Natural killer cell (primary cell): ENCODE data around the gene PTPN6. TPM values are rescaled to one million over a fixed set of nuclear protein-coding genes. Genes with fewer than 3 reads are reported as not detected.

Source experiments
- ATAC-seq, 3 donors: fragments of 150-1000 bp in 2 of 3; fragments of 200-7000 bp in 1 of 3; cut with Tn5 transposase; 1 replicate in 1 of 3; 2 replicates in 2 of 3; pipeline ENCODE4 v1.10.0; 2021; ENCODE audit warnings: mild to moderate bottlenecking in 2 of 3, moderate library complexity in 2 of 3
- DNase-seq, 2 donors: peaks; one replicate each; pipeline versions ENCODE4 v3.0.0 to v3.0.0-alpha.2; 2013 to 2021; ENCODE audit warnings: mixed read lengths in 1 of 2
- H3K27ac ChIP-seq: one replicate; pipeline ENCODE4 v1.5.1; 2013; ENCODE audit warnings: mild to moderate bottlenecking, low read length
- H3K27me3 ChIP-seq: one replicate; pipeline ENCODE4 v1.6.1; 2013; ENCODE audit warnings: low read length; ENCODE audit not compliant: control insufficient read depth, insufficient read depth
- H3K36me3 ChIP-seq: one replicate; pipeline ENCODE4 v1.6.1; 2013; ENCODE audit warnings: low read length; ENCODE audit not compliant: control insufficient read depth, insufficient read depth
- H3K4me1 ChIP-seq: one replicate; pipeline ENCODE4 v1.6.1; 2013; ENCODE audit warnings: low read length; ENCODE audit not compliant: control insufficient read depth, insufficient read depth
- H3K4me3 ChIP-seq: one replicate; pipeline ENCODE4 v1.5.1; 2013; ENCODE audit warnings: low read length
- H3K9me3 ChIP-seq: one replicate; pipeline ENCODE4 v1.6.1; 2013; ENCODE audit warnings: low read length; ENCODE audit not compliant: control insufficient read depth, insufficient read depth
- H3K27ac Mint-ChIP-seq, 2 donors: one replicate each; pipeline ENCODE4 v1.8.0; 2022; ENCODE audit warnings: mild to moderate bottlenecking in 2 of 2, mixed read lengths in 2 of 2, moderate library complexity in 1 of 2
- H3K27me3 Mint-ChIP-seq, 2 donors: one replicate each; pipeline ENCODE4 v1.8.0; 2022; ENCODE audit warnings: low read depth in 2 of 2, mixed read lengths in 2 of 2
- H3K36me3 Mint-ChIP-seq: one replicate; pipeline ENCODE4 v1.8.0; 2022; ENCODE audit warnings: mixed read lengths
- H3K4me1 Mint-ChIP-seq, 2 donors: one replicate each; pipeline ENCODE4 v1.8.0; 2022; ENCODE audit warnings: mixed read lengths in 2 of 2
- H3K4me3 Mint-ChIP-seq: one replicate; pipeline ENCODE4 v1.8.0; 2022; ENCODE audit warnings: mild to moderate bottlenecking, moderate library complexity, mixed read lengths
- H3K9me3 Mint-ChIP-seq, 2 donors: one replicate each; pipeline ENCODE4 v1.8.0; 2022; ENCODE audit warnings: mixed read lengths in 2 of 2
- WGBS: methylation state at CpG from one replicate; pipeline ENCODE4 v1.1.7; 2013; ENCODE audit warnings: missing lambda C conversion rate; ENCODE audit not compliant: insufficient coverage; 5-methylcytosine and 5-hydroxymethylcytosine counted together
- intact Hi-C: fragments of 100-400 bp; cut with micrococcal nuclease; formaldehyde crosslinking; loops from one replicate; pipeline ENCODE4 v1.14.2; 2022
- total RNA-seq, 4 donors: library from RNA; stranded (reverse); fragments of 120-200 nt in 1 of 4; gene quantifications; one replicate each; pipeline versions ENCODE4 v1.2.3 to v1.2.4, GENCODE V29; 2013 to 2022
- TF ChIP-seq, protein P1 (sequence below): fragments of 200-600 bp; IDR thresholded peaks from one replicate; pipeline ENCODE4 v1.8.0; 2022; ENCODE audit warnings: antibody characterized with exemption

The PTPN6 gene
- total RNA-seq, 3 donors from 2014 or later (not counting 1 experiment from before 2014, with no cell fraction given), result 279 to 357 (median 312) TPM

DNA sequence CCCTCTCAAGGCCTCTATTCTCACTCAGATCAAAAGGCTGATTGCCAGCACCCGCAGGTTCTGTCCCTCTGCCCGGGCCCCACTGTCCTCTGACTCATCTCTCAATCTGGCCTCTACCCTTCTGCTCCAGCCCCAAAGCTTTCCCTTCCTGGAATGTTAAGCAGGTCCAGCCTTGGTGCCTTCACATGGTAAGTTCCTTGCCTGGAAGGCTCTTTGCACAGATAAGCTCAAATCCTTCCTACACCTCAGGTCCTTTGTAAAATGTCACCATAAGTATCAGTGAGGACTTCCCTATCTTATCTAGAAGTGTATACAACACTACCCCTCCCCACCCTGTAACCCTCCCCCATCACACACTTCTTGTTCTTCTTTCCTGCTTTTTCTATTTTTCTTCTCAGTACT is 44.9 kb downstream of the PTPN6 start:
- no peak for DNase-seq
- no peak for ATAC-seq
- Histone ChIP-seq H3K9me3 (no peaks in the 10 kb centered on the region), H3K4me1 (no peaks in the 10 kb centered on the region), H3K36me3 (peaks cover 17% of the 10 kb centered on the region), H3K27me3 (no peaks in the 10 kb centered on the region), H3K4me3 (no peak overlapping the region), H3K27ac (no peak overlapping the region)
- Mint-ChIP-seq H3K27me3 (no peaks in the 10 kb centered on the region), H3K4me1 (peaks cover 0 to 13% of the 10 kb centered on the region in 2 donors), H3K27ac (no peak overlapping the region), H3K9me3 (no peaks in the 10 kb centered on the region), H3K4me3 (no peak overlapping the region), H3K36me3 (no peaks in the 10 kb centered on the region)
- TF ChIP-seq, protein P1, sequence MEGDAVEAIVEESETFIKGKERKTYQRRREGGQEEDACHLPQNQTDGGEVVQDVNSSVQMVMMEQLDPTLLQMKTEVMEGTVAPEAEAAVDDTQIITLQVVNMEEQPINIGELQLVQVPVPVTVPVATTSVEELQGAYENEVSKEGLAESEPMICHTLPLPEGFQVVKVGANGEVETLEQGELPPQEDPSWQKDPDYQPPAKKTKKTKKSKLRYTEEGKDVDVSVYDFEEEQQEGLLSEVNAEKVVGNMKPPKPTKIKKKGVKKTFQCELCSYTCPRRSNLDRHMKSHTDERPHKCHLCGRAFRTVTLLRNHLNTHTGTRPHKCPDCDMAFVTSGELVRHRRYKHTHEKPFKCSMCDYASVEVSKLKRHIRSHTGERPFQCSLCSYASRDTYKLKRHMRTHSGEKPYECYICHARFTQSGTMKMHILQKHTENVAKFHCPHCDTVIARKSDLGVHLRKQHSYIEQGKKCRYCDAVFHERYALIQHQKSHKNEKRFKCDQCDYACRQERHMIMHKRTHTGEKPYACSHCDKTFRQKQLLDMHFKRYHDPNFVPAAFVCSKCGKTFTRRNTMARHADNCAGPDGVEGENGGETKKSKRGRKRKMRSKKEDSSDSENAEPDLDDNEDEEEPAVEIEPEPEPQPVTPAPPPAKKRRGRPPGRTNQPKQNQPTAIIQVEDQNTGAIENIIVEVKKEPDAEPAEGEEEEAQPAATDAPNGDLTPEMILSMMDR, result no peak
- intact Hi-C loops, result no loop called here
- WGBS, result 86% methylated on average over 2 of the region's 2 CpGs

DNA sequence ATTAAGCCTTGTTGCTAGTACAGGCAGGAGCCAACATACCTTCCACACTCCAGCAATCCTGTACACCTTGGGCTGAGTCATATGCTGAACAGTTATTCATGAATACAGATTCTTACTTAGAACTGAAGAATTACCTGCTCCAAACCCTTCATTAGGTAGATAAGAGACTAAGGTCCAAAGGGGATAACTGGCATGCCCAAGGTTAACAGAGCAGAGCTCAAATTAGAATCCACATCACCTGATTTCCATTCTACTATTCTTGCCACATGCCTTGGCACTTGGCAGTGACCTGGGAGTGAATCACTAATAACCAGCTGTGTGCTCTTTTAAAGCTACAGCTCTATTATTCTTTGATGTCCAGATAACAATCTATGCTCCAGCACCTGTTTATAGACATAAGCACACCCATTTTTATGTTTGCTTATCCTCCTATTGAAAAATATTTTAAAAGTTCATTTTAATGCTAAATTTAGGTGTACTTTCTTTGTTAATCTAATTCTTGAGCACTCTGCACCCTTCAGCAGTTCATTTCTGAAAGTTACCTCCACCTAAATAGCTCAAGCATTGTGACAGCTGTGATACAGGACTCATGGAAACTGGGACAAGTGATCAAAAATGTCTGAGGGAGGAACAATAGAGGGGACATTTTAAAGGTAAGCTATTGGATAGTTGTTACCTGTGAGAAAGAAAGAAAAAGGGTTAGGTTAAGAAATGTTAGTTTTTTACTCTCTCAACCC is 47.7 kb downstream of the PTPN6 start:
- no peaks in the 10 kb centered on the region for H3K9me3 Mint-ChIP-seq
- intact Hi-C loops, result no loop called here

DNA sequence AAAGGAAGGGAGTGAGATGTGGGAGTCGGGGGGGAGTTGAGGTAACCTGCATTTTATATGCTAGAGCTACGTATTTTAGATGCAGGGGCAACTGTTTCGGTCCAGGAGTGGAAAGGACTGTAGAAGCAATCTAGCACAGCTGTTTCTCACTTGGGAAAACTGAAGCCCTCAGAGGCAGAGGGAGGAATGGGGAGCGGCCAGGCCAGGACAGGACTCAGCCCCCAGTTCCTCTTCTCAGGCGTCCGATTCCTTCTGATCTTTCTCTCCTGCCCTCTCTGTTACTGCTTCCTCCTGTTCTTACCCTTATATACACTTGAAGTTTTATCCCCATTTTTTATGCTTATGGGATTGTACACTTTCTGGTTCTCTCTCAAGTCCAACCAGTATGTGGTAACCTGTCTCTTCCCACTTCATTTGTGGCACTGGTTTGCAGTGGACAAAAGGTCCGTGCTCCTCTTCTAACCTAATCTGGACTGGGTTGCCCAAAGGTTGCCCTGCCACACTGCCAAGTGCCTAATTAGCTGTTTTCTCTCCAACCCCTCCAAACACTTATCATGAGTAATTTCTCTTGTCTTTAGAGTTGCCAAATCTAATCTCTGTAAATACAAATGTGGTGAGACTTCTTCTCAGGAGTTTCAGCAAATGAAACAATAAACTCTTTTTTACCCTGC is 50.9 kb downstream of the PTPN6 start:
- TF ChIP-seq, protein P1, result no peak
- H3K27ac Mint-ChIP-seq, result no peak overlapping the region
- no peaks in the 10 kb centered on the region for H3K27me3 ChIP-seq
- H3K9me3 ChIP-seq, result no peaks in the 10 kb centered on the region
- DNase-seq (no peak), ATAC-seq (no peak)
- H3K4me3 Mint-ChIP-seq, result no peak overlapping the region
- H3K9me3 Mint-ChIP-seq, result no peaks in the 10 kb centered on the region
- no peaks in the 10 kb centered on the region for H3K36me3 Mint-ChIP-seq
- WGBS, result 91% methylated on average over 7 of the region's 7 CpGs
- intact Hi-C loops, result no loop called here
- H3K4me1 ChIP-seq, result no peaks in the 10 kb centered on the region
- H3K4me3 ChIP-seq, result no peak overlapping the region
- H3K36me3 ChIP-seq, result peaks cover 22% of the 10 kb centered on the region
- peaks cover 0 to 18% of the 10 kb centered on the region in 2 donors for H3K4me1 Mint-ChIP-seq
- H3K27me3 Mint-ChIP-seq, result no peaks in the 10 kb centered on the region
- no peak overlapping the region for H3K27ac ChIP-seq

More for the DNA sequence above, 47.7 kb downstream of the PTPN6 start:
- H3K9me3 ChIP-seq, result no peaks in the 10 kb centered on the region
- Mint-ChIP-seq H3K27ac (no peak overlapping the region), H3K4me1 (peaks cover 0 to 19% of the 10 kb centered on the region in 2 donors), H3K36me3 (no peaks in the 10 kb centered on the region), H3K4me3 (no peak overlapping the region), H3K27me3 (no peaks in the 10 kb centered on the region)
- H3K27ac ChIP-seq, result no peak overlapping the region
- no peaks in the 10 kb centered on the region for H3K4me1 ChIP-seq
- no peak overlapping the region for H3K4me3 ChIP-seq
- ATAC-seq, result no peak
- no peak for DNase-seq
- TF ChIP-seq, protein P1, result no peak
- no peaks in the 10 kb centered on the region for H3K27me3 ChIP-seq
- H3K36me3 ChIP-seq, result peaks cover 20% of the 10 kb centered on the region
